Activated T-cell treated with anti-CD3 and anti-CD28 coated beads, Interleukin-2, amount 50 U/mL, for 48 hours (primary cell): ENCODE data around the gene MT1A.

Source experiments
- DNase-seq, 2 experiments: peaks; one replicate each; pipeline ENCODE4 v3.0.0-alpha.2; 2020

Gene MT1A

DNA sequence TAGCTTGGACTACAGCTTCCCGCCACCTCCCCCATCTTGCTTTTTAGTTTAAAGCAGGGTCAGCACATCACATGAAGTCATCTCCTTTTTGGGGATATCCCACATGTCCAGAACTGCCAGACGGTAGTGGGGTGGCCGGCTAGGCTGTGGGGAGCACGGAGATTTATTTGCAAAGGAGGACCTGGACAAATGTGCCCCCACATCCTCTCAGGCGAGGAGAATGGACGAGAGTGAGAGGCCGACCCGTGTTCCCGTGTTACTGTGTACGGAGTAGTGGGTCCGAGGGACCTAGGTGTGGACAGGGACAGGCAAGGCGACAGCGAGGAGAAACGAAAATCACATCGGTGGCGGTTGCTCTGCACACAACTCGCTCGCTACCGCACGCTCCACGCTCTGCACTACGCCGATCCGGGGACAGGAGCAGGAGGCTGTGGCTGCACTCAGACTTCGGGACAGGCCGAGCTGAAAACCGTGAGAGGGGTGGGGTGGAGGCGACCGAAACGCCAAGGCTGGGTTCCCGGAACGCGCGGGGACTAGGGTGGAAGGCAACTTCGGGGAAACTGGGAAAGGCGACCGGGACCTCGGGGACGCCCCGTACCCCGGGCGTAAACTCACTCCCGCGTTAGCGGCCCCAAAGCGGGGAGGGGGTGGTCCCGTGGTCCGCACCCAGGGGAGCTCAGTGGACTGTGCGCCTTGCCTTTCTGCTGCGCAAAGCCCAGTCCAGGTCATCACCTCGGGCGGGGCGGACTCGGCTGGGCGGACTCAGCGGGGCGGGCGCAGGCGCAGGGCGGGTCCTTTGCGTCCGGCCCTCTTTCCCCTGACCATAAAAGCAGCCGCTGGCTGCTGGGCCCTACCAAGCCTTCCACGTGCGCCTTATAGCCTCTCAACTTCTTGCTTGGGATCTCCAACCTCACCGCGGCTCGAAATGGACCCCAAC lies at the start of gene MT1A:
Gene MT1A, plus strand, starts transcription at position 853 of the 937 bp plus-strand sequence. Its CDS starts 73 bp downstream, at position 926.
- peak; percentile 40 to 45 for DNase-seq

DNA sequence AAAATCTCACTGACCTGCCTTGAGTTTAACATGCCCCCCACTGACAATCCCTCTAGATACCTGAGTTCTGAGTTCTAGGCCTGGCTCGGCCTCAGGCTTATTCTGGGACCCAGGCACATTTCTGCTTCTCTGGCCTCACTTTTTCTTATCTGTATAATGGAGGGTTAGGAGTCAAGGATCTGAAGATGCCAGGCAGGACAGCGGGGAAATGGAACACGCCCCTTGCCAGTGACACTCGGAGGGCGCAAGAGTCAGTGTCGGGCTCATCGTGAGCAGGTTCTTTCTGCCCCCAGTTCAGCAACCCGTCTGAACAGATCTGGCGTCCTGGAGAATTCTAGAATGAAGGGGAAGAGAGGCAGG lies 49.7 kb upstream of the MT1A start:
- DNase-seq: no peak

DNA sequence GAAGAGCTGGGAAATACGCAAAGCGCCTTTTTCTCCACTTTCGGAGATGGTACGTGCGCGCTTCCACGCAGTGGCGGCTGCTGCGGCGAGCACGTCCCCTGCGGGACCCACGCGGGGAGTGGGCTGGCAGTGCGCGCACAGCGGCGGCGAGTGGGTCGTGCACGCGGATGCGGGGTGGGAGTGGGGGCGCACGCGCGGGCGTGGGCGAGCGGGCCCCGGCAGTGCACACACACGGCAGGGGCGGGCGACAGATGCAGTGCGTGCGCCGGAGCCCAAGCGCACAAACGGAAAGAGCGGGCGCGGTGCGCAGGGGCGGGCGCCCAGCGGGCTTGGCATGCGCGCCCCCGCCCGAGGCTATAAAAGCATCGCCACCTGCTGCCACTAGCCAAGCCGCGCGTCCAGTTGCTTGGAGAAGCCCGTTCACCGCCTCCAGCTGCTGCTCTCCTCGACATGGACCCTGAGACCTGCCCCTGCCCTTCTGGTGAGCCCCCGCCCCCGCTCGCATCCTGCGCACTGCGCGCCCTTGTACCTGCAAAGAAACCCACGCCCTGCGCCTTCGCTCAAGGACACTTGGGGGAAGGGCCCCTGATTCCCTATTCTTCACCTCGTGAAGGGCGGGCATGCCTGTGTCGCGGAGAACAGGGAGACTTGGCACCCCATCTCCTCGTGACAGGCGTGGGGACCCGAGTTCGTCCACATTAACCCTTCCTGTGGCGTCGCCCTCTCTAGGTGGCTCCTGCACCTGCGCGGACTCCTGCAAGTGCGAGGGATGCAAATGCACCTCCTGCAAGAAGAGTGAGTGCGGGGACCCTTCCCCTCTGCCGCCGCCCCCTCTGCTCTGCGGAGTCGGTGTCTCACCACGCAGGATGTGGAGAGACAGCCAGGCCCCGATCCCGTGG lies 49.1 kb upstream of the MT1A start, which contains the start of gene MT3:
Gene MT3, plus strand, starts transcription at position 388 of the 899 bp plus-strand sequence. Its CDS starts 63 bp downstream, at position 451.
- peak; percentile 43 to 65 for DNase-seq

DNA sequence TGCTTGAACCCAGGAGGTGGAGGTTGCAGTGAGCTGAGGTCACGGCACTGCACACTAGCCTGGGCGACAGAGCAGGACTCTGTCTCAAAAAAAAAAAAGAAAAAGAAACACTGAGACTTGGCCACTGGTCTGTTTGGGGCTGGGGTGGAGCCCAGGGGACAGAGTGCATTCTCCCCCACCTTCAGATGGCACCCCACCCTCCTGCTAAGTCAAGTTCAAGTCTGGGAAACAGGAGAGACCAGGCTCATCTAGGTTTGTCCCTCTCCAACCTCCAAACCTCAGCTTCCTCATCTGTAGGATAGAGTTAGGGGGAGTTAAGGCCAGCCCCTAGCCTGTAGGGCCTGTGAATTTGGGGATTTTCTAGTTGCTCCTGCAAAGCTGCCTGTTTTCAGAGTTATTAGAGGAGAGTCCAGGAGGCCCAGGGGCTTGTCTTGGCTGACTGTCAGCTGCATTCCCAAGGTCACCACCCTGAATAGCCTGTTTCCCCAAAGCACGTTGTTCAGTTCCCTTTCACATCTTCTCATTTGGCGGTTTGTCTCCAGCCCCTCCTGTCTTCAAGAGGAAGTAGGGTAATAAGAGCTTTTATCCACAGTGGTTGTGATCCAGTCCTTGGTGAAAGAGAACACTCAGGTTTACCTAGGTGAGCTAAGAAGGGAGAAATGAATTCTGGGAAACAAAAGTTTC lies 46.9 kb upstream of the MT1A start:
- DNase-seq: no peak

DNA sequence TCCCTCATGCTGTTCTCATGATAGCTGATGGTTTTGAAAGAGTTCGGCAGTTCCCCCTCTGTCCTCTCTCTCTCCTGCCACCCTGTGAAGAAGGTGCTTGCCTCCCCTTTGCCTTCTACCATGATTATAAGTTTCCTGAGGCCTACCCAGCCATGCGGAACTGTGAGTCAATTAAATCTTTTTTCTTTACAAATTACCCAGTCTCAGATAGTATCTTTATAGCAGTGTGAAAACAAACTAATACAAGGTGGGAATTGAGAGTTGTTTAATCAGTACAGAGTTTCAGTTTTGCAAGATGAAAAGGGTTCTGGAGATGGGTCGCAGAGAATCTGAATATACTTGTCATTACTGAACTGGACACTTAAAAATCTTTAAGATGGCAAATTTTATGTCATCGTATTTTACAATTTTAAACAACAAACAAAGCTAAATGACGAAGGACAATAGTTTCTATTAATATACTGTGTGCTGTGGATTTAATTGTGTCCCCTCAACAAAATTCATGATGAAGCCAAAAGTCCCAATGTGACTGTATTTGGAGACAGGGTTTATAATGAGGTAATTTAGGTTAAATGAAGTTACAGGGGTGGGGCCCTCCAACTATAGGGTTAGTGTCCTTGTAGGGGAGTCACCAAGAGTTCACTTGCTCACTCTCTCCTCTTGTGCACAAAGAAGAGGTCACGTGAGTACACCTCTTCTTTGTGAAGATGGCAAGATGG lies 44.7 kb upstream of the MT1A start:
- no peak for DNase-seq

DNA sequence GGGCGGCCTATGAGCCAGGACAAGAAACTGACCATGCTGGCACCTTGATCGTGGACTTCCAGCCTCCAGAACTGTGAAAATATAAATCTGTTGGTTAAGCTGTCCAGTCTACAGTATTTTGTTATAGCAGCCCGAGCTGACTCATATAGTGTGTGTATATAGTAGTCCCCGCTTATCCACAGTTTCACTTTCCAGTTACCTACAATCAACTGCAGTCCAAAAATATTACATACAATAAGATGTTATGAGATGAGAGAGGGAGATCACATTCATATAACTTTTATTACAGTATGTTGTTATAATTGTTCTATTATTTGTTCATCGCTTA lies 44.2 kb upstream of the MT1A start:
- peak in 1 of 2 experiments; percentile 5 for DNase-seq

DNA sequence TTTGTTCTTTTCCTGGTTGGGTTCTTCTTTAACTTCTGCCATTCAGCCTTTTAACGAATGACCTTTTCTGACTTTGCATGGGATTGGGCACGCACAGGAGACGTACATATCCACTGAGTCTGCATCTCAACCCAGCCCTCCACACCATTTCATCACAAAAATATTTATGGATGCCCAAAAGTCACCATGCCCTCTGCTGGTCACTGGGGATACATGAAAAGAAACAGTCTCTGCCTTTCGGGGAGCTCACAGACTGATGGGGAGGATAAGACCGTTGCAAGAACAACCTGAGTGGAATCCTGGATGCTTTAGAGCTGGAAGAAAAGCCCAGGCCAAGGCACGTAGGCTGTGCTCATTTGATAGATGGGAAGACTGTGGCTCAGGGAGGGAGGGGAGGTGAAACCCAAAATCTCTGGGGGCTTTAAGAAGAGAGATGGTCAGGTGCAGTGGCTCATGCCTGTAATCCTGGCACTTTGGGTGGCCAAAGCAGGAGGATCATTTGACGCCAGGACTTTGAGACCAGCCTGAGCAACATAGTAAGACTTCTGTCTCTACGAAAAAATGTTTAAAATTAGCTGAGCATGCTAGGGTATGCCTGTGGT lies 38.0 kb upstream of the MT1A start:
- peak in 1 of 2 experiments; percentile 40 for DNase-seq

DNA sequence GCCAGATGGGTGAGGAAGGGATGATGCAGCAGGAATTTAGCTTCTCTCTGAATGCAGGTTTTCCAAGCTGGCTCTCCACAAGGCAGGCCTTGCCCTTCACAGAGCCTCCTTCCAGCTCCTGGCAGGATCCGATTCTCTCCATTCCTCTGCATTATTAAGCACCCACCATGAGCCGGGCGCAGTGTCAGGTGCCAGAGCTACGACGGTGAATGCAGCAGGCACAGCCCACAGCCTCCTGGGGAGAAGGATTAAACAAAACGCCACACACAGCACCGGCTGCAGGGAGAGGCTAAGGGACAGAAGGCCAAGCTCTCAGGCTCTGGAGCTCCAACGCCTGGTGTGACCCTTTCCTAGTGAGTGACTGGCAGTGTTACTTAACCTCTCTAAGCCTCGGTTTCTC lies 37.1 kb upstream of the MT1A start:
- DNase-seq: peak in 1 of 2 experiments; percentile 8

DNA sequence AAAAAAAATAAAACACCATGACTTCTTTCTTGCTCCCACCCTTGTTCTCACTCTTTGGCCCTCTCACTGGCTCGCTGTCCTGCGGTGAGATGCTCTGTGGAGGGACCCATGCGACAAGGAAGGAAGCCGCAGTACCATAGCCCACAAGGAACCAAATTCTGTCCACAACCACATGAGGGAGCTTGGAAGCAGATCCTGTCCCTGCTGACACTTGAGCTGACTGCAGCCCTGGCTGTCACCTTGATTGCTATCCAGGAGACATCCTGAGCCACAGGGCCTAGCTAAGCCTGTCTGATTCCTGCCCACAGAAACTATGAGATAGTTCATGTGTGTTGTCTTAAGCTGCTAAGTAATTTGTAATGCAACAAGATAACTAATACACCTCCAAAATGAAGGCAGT lies 34.9 kb upstream of the MT1A start:
- no peak for DNase-seq

DNA sequence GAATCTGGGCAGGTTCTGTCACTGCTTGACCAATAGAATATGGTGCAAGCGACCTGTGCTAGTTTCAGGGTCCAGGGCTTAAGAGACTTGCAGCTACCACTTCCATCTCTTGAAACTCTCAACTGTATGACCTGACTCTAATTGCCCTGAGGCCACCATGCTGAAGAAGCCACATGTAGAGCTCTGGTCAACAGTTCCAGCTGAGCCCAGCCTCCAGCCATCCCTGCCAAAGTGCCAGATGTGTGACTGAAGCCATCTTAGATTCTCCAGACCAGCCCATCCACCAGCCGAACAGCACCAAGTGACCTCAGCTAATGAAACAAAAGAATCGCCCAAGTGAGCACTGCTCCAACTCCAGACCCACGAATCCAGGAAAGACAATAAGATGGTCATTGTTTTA lies 33.5 kb upstream of the MT1A start:
- no peak for DNase-seq

DNA sequence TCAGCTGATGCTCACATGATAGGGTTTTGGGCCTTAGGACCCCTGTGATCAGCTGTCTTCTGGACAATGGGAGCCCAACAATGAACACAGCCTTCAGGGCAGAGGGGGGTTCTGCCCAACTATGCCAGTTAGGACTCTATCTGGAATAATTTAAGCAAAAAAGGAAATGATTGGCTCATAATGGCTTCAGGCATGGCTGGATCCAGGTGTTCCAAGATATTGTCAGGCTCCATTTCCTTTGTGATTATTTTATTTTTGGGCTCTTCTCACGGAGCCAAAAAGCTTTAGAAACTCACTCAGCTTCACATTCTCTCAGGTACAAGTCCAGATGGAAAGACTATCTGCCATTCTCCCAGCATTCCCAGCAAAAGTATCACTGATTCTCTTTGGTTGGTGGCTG lies 33.0 kb upstream of the MT1A start:
- DNase-seq: no peak

DNA sequence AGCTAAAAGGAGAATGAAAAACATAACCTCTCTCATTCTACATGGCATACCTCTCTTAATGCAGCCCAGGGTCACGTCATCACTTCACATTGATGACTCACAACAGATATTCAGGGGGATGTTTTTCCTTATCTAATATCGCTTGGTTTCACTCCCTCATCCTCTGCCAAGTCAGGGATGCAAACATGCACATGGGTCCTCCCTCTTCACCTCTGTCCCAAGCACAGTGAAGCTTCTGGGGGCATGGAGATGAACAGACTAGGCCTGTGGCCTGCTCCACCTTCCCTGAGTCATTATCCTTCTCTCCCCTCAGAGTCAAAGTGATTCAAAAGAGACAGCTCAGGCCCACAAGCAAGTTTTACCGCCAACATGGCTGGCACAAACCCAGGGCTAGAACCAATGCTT lies 32.4 kb upstream of the MT1A start:
- DNase-seq: no peak

DNA sequence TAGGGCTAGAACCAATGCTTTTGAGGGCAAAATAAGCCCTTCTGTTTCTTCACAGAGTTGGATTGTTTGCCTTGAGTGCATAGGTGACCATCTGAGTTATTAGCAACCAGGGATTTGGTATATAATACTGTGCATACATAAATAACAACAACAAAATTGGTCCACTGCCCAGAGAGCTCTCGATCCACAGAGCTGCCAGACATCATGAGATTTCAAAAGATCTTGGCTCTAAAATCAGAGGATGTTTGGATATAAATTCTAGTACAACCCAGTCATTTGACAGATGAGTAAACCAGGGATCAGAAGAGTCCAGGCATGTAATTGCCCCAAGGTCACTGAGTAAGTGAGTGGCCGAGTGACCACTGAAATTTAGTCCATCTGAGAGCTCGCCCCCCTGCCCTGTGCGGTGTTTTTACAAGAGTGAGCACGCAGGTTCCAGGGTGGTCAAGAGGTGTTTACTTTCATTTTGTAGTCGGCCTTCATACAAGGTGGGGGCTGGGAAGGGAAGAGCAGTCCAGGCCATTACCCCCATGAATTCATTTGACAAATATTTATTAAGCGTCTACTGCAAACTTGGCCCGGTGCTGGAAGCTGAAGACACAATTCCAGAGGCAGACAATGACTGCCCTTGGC lies 31.9 kb upstream of the MT1A start:
- DNase-seq: no peak

DNA sequence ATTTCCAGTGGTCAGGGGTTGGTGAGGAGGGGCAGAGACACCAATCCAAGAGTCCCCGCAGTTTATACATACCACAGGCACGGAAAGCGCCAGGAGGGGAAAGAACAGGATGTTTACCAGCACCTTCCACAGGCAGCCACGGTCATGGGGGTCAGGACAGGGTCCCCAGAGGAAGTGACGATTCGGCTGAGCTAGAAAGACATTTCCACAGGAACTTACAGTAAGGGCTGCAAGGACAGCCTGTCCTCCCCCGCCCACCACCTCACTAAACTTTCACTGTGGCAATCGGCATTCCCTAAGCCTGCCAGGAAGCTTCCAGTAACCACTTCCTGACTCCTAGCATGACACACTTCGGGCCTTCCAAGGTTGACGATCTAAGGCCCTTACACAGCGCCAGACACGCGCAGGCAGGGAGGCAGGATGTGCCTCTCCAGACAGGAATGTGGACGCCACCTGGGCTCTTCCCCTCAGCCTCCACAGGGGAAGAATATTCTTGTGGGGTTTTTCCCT lies 31.3 kb upstream of the MT1A start:
- DNase-seq: no peak

DNA sequence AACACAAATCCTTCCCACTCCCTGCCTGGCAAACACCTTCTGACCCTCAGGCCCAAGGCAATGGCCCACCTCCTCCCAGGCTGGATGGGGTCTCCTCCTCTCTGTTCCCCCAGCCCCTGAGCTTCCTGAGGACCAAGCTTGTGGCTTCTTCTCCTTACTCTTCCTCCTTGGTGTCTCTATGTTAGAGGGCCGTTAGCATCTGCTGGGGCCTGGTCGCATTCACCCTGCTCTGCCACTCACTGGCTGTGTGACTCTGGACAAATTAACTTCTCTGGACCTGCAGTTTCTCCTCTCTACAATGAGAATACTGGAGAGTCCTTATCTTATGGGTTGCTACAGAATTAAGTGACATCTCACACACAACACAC lies 30.8 kb upstream of the MT1A start:
- DNase-seq: no peak

DNA sequence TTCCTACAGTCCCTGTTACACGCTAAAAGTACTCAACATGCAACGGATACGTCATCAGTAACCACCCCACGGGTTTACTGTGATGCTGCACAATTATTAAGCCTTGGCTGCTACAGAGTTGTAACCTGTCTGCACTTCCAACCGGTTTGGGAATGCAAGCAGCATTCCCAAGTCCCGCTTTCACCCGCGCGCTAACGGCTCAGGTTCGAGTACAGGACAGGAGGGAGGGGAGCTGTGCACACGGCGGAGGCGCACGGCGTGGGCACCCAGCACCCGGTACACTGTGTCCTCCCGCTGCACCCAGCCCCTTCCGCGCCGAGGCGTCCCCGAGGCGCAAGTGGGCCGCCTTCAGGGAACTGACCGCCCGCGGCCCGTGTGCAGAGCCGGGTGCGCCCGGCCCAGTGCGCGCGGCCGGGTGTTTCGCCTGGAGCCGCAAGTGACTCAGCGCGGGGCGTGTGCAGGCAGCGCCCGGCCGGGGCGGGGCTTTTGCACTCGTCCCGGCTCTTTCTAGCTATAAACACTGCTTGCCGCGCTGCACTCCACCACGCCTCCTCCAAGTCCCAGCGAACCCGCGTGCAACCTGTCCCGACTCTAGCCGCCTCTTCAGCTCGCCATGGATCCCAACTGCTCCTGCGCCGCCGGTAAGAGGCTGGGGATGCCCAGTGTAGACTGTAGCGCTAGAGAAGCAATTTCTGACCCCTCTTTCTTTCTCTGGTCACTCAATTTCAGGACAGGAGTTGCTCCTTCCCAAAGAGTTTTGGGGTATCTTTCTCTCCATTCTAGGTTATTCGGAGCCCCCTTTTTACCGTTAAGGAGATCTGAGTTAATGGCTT lies 30.2 kb upstream of the MT1A start, which contains the start of gene MT2A:
Gene MT2A, plus strand, starts transcription at position 542 of the 833 bp plus-strand sequence. Its CDS starts 72 bp downstream, at position 614.
- peak; percentile 91 to 95 for DNase-seq

DNA sequence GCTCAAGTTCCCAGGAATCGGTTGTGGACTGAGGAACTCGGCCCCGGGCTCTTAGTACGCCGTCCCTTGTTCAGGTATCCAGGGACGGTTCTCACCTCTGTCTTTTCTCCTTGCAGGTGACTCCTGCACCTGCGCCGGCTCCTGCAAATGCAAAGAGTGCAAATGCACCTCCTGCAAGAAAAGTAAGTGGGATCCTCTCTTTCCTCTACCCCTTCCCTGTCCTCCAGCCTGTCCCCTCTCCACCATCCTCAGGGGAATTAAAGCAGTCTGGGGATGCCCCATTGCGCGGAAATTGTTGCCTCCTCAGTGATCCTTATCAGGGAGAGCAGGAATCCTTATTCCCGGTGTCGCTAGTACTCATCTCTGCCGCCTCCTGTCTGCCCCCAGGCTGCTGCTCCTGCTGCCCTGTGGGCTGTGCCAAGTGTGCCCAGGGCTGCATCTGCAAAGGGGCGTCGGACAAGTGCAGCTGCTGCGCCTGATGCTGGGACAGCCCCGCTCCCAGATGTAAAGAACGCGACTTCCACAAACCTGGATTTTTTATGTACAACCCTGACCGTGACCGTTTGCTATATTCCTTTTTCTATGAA lies 29.5 kb upstream of the MT1A start:
- DNase-seq: peak in 1 of 2 experiments; percentile 52

DNA sequence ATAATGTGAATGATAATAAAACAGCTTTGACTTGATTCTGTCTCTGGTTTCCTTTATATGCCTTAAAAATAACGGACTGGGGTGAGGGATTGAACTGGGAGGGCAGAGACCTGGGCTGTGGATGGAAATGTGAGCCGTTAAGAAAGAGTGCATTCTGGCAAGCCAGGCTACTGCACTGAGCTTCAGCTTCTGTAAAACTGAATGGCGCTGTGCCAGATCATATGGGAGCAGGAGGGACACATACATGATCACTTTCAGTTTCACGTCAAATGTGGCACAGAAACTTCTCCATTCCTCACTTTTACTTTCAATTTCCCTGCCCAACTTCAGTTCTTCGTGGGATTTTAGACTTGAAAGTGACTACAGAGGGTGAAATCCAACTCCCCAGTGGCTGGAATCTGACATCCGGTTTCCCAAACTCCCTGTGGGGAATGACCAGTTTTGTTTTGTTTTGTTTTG lies 29.0 kb upstream of the MT1A start:
- peak; percentile 75 to 76 for DNase-seq

DNA sequence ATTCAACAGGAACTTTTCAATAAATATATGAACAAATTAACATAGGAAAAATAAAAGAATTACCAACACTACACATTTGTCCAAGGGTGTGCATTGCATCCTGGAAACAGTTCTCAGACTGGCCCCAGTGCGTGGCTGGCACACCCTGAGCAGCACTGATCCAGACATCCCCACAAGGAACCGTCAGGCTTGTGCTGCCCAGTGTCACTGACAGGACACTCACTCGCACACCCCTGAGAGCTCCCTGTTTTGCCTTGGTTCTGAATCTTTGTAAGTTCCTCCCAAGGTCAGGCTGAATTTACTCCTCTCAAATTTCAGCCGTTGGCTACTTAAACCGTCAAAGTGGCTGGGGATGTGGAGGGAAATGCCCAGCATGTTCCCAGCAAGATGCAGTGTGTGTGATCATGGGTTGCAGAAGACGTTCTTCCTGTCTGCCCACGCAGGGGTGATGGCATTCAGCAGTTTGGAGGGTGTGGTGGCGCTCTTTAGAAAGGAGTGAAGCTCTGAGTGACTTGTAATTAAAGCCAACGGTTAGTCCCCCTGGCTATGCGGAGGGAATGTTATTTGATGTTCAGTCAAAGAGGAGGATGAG lies 28.4 kb upstream of the MT1A start:
- DNase-seq: peak; percentile 83 to 85
